Fibroblast of gingiva (primary cell): ENCODE results near the gene EHBP1.

Source experiments
- DNase-seq: peaks from one replicate; pipeline ENCODE4 v3.0.0-alpha.2; 2011; ENCODE audit warnings: low read depth

The EHBP1 gene

GRCh38 chr2:63052411-63053080 lies 347.0 kb downstream of the EHBP1 start:
- DNase-seq = no peak

GRCh38 chr2:63053081-63053888 lies 347.8 kb downstream of the EHBP1 start:
- DNase-seq = no peak

- DNase-seq = no peak
Measured at GRCh38 chr2:63053889-63054602, 348.5 kb downstream of the EHBP1 start.

GRCh38 chr2:63054841-63055225 lies 349.3 kb downstream of the EHBP1 start:
- no peak for DNase-seq

- no peak for DNase-seq
Measured at GRCh38 chr2:63055226-63056106, 350.0 kb downstream of the EHBP1 start.

- DNase-seq = no peak
Measured at GRCh38 chr2:63056107-63057050, 350.9 kb downstream of the EHBP1 start.

GRCh38 chr2:63057249-63058143 lies 352.0 kb downstream of the EHBP1 start:
- no peak for DNase-seq

GRCh38 chr2:63058144-63058920 lies 352.8 kb downstream of the EHBP1 start:
- no peak for DNase-seq

- DNase-seq = no peak
Measured at GRCh38 chr2:63058921-63059792, 353.6 kb downstream of the EHBP1 start.

- DNase-seq = no peak
Measured at GRCh38 chr2:63059793-63060471, 354.4 kb downstream of the EHBP1 start.

GRCh38 chr2:63060472-63060991 lies 355.0 kb downstream of the EHBP1 start:
- DNase-seq = no peak

- DNase-seq = no peak
Measured at GRCh38 chr2:63064197-63064596, 358.7 kb downstream of the EHBP1 start.

GRCh38 chr2:63064661-63065060 lies 359.1 kb downstream of the EHBP1 start:
- DNase-seq = no peak

GRCh38 chr2:63066265-63066664 lies 360.8 kb downstream of the EHBP1 start:
- no peak for DNase-seq

GRCh38 chr2:63066838-63067237 lies 361.3 kb downstream of the EHBP1 start:
- no peak for DNase-seq

- DNase-seq = no peak
Measured at GRCh38 chr2:63071664-63072063, 366.2 kb downstream of the EHBP1 start.

- no peak for DNase-seq
Measured at GRCh38 chr2:63073994-63074393, 368.5 kb downstream of the EHBP1 start.
